Ammon's horn (tissue), 1 donor: ENCODE measurements around the gene MACROD2.

Experiments
- DNase-seq: peaks from one replicate; pipeline ENCODE4 v3.0.0-alpha.2; 2016; ENCODE audit warnings: low spot score

MACROD2 gene

GRCh38 chr20:16072220-16072619 is 2076.9 kb downstream of the MACROD2 start:
- no peak for DNase-seq

- no peak for DNase-seq
These were observed 2083.0 kb downstream of the MACROD2 start for GRCh38 chr20:16078172-16078898.

GRCh38 chr20:16081421-16081820 is 2086.1 kb downstream of the MACROD2 start:
- DNase-seq, result no peak

DNA sequence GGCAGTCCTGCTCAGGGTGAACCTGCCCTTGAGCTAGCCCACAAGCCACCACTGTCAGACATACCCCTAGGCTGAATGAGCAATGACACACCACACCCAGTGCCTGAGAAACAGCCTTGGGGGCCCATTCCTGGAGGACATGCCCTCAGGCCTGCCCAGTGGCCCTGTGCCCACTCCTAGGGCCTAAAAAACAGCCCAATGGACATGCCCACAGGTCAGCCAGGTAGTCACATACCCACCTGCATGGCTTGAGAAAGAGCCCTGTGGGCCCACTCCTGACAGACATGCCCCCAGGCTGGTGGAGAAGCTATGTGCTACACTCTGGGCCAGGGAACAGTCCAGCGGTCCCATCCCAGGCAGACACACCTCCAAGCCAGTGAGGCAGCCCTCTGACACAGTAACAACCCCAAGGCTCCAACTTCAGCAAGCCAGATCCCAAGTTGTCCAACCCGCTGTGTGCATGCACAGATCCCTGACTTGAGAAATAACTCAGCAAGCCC is 2086.8 kb downstream of the MACROD2 start:
- DNase-seq, result no peak

DNA sequence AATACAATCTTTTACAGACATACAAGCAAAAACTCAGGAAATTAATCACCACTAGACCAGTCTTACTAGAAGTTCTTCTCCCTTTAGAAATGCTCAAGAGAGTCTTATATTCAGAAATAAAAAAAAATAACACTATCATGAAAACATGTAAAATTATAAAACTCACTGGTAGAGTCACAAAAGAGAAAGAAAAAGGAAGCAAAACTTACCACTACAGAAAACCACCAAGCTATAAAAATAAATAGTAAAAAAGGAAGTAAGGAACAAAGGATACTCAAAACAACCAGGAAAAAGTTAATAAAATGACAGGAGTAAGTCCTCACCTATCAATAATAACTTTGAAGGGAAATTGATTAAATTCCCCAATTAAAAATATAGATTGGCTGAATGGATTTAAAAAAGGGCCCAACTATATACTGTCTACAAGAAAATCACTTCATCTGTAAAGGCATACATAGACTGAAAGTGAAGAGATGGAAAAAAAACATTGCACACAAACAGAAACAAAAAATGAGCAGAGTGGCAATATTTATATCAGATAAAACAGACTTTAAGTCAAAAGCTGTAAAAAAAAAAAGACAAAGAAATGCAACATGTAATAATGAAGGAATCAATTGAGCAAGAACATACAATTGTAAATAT is 2088.4 kb downstream of the MACROD2 start:
- no peak for DNase-seq

- no peak for DNase-seq
These were observed 2099.9 kb downstream of the MACROD2 start for GRCh38 chr20:16095226-16095625.

- no peak for DNase-seq
These were observed 2101.5 kb downstream of the MACROD2 start for GRCh38 chr20:16096756-16097326.

DNA sequence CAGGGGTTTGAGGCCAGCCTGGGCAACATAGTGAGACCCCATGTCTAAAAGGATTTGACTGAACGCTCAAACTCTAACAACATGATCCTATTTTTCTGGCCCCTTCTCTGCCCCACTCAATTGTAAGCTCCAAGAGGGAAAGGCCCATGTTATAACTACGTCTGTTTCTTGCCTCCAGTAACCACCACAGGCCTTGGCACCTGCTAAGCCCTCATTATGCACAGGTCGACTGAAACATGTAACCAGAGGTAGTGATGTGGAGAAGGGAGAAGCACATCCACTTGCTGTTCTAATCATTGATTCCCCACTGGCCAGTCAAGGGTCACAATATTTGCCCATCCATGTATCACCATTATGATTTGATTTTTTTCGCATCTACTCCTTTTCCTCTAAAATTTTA is 2102.5 kb downstream of the MACROD2 start:
- no peak for DNase-seq

- DNase-seq, result no peak
These were observed 2103.7 kb downstream of the MACROD2 start for GRCh38 chr20:16098890-16099639.

- DNase-seq, result no peak
These were observed 2104.8 kb downstream of the MACROD2 start for GRCh38 chr20:16100111-16100510.

DNA sequence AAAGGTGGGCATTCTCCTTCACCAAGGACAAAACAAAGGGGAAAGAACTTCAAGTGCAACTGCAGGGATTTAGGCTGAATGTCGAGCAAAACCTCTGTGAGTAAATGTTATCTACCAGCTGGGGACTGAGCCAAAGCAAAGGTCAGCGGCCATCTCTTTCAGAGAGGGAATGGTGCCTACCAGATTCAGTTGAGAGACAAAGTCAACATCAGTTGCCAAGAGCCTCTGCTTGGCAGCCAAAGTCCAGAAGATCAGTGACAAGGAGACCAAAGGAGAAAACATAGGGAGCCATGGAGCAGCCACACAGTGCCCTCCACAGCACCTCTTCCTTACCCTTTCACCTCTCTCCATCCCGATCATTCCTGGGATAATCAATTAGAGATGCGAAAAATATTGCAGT is 2105.5 kb downstream of the MACROD2 start:
- no peak for DNase-seq
